ENCODE results near the gene STK35. TPM values are rescaled to one million over a fixed set of nuclear protein-coding genes. Genes with fewer than 3 reads are reported as not detected.

STK35 gene
- total RNA-seq, 4 donors from 2014 or later: 10.2 to 28.0 (median 17.5) TPM

- no peaks in the 10 kb centered on the region for H3K27me3 ChIP-seq
- H3K9me3 ChIP-seq: no peaks in the 10 kb centered on the region
- H3K36me3 ChIP-seq: no peaks in the 10 kb centered on the region
- intact Hi-C loops (cut with DNase I; ENCODE audit: low total_unique reads): no loop called here
- H3K4me1 ChIP-seq: no peaks in the 10 kb centered on the region
- H3K27ac ChIP-seq: no peak overlapping the region
- TF ChIP-seq CTCF (IDR thresholded peaks at IDR 0.05) (peak in 3 of 4 experiments; percentile 24 to 35 (median 29)), POLR2A (IDR thresholded peaks at IDR 0.05) (no peak)
- DNase-seq: no peak
- no peak overlapping the region for H3K4me3 ChIP-seq
Measured at GRCh38 chr20:2086177-2086979, 15.2 kb upstream of the STK35 start.

- H3K27me3 ChIP-seq: no peaks in the 10 kb centered on the region
- H3K36me3 ChIP-seq: no peaks in the 10 kb centered on the region
- TF ChIP-seq CTCF (IDR thresholded peaks at IDR 0.05) (no peak), POLR2A (IDR thresholded peaks at IDR 0.05) (no peak)
- H3K4me1 ChIP-seq: no peaks in the 10 kb centered on the region
- H3K4me3 ChIP-seq: no peak overlapping the region
- no peak overlapping the region for H3K27ac ChIP-seq
- intact Hi-C loops (cut with DNase I; ENCODE audit: low total_unique reads): no loop called here
- H3K9me3 ChIP-seq: no peaks in the 10 kb centered on the region
- DNase-seq: no peak
Measured at GRCh38 chr20:2086980-2087377, 14.6 kb upstream of the STK35 start.

- Histone ChIP-seq H3K4me3 (no peak overlapping the region), H3K27me3 (peaks cover 0 to 8% of the 10 kb centered on the region in 2 donors), H3K27ac (no peak overlapping the region), H3K9me3 (no peaks in the 10 kb centered on the region), H3K4me1 (no peaks in the 10 kb centered on the region), H3K36me3 (no peaks in the 10 kb centered on the region)
- TF ChIP-seq CTCF (IDR thresholded peaks at IDR 0.05): no peak
- no peak for TF ChIP-seq POLR2A (IDR thresholded peaks at IDR 0.05)
- intact Hi-C loops (cut with DNase I; ENCODE audit: low total_unique reads): no loop called here
- DNase-seq: no peak
Measured at GRCh38 chr20:2088891-2089290, 12.7 kb upstream of the STK35 start.

- no peaks in the 10 kb centered on the region for H3K9me3 ChIP-seq
- intact Hi-C loops (cut with DNase I; ENCODE audit: low total_unique reads): no loop called here
- no peaks in the 10 kb centered on the region for H3K4me1 ChIP-seq
Measured at GRCh38 chr20:2089447-2089846, 12.2 kb upstream of the STK35 start.

More at GRCh38 chr20:2089447-2089846, 12.2 kb upstream of the STK35 start:
- Histone ChIP-seq H3K4me3 (no peak overlapping the region), H3K27ac (no peak overlapping the region), H3K27me3 (peaks cover 0 to 8% of the 10 kb centered on the region in 2 donors), H3K36me3 (no peaks in the 10 kb centered on the region)
- DNase-seq: no peak
- no peak for TF ChIP-seq POLR2A (IDR thresholded peaks at IDR 0.05)
- TF ChIP-seq CTCF (IDR thresholded peaks at IDR 0.05): no peak

Measured in uterus (tissue), 4 donors.